ENCODE data around the gene PDK2.
A peak's percentile ranks its signal among the peaks of the same experiment; 100 is the strongest.

PDK2 gene

DNA sequence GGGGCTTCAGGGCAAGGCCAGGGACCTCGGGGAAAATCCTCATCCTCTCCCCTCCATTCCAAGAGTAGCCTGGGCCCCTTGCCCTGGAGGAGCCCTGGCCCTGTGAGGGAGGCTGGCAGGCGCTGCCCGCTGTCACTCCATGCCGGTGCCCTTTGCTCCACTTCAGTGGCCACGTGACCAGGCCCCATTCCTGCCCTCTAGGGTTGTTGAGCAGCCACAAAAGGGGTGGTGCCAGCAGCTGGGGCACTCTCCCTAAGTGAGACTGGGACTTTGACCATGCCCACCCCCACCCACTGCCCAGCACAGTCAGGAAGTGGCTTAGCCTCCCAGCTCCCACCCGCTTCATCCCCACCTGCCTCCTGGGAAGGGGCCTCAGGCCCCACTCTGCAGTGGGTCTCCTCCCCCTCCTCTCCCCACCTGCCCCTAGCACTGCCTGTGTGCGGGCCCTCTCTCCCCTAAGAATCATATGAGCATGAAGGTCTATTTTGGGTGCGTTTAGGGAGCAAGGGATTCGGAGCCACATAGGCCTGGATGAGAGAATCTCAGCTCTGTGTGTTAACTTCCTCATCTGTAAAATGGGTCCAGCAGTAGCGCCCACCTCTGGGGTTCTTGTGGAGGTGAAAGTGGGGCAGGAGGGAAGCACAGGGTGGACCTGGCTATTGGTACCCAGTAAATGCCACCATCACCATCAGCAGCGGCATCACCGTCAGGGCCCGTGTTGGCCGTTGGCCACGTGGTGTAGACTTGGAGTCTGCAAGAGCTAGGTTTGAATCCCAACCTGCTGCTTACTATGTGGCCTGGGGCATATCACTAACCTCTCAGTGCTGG lies 7.2 kb downstream of the PDK2 start:
- no peak for DNase-seq

DNA sequence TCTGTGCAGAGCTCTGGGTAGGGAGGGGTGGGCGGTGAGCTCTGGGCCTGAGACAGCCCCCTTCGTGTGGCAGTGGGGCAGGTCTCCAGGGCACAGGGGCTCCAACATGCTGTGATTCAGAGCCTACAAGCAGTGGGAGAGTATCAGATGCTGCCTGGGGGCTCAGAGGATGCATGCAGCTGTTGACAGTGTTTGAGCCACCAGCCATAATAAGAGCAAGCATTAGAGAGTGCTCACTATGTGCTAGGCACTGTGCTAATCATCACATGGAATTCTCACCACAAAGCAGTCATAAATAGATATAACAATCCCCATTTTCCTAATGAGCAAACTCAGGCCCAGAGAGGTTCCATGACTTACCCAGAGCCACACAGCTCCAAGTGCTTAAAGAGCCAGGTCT lies 8.1 kb downstream of the PDK2 start:
- no peak for DNase-seq

DNA sequence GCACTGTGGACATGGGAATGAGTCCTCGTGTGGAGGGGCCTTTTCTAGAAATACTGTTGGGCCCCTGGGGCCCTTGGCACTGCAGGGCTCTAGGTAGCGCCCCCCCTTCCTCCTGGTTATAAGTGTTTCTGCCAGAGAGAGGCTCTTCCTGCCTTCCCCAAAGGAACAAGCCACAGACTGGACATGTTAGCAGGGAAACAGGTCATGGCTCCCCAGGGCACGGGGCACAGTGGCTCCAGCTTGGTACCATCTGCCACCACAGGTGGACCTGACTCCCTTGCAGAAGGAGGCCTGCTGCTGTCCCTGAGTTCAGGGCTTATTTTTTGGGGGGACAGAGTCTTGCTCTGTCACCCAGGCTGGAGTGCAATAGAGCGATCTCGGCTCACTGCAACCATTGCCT lies 8.8 kb downstream of the PDK2 start:
- no peak for DNase-seq

GRCh38 chr17:50105811-50106210 lies 10.7 kb downstream of the PDK2 start:
- no peak for DNase-seq

- no peak for DNase-seq
Observed at GRCh38 chr17:50106393-50107131, 11.4 kb downstream of the PDK2 start.

DNA sequence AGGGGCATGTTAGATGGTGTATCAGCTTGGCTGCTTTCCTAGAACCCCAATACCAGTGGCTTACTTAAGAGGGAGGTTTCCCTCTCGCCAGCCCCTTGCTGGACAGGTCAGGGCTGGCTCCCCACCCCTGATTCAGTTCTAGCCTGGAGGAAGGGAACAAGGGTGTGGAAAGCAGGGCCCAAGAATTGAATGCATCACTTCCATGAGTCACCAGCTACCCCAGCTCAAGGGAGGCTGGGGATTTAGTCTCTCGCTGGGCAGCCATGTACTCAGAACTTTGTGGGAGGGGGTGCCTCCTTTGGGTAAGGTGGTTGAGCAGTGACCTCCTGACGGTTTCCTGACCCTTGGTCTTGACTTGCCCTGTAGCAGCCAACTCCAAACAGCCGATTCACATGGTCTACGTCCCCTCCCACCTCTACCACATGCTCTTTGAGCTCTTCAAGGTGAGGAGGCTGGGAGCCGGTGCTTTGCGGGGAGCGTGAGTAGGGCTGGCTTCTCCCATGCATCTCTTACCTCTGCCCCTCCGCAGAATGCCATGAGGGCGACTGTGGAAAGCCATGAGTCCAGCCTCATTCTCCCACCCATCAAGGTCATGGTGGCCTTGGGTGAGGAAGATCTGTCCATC lies 12.8 kb downstream of the PDK2 start:
- no peak for DNase-seq

DNA sequence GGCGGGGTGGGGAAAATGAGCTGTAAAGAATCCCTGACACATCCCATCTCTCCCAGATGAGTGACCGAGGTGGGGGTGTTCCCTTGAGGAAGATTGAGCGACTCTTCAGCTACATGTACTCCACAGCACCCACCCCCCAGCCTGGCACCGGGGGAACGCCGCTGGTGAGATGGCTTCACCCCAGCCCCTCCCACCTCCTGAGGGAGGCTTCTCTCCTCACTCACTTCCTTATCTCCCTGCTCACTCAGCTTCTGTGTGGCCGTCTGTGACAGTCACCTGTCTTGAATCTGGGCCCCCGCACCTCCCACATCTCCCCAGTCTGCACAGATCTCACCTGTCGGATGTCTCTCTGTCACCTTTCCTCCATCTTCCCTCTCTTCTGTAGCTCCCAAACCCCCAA lies 13.4 kb downstream of the PDK2 start:
- DNase-seq: no peak

DNA sequence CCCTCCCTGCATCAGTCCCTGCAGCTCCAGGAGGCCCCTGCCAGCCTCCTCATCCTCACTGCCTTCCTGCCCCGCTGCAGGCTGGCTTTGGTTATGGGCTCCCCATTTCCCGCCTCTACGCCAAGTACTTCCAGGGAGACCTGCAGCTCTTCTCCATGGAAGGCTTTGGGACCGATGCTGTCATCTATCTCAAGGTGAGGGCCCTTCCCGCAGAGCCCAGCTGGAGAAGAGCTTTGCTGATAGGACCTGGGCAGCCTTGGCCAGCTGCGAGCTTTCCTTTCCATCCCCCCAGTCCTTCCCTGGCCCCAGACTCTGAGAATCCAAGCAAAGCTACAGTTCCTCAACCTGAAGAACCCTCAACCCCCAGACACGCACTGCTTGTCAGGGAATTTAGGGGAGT lies 14.1 kb downstream of the PDK2 start:
- no peak for DNase-seq

DNA sequence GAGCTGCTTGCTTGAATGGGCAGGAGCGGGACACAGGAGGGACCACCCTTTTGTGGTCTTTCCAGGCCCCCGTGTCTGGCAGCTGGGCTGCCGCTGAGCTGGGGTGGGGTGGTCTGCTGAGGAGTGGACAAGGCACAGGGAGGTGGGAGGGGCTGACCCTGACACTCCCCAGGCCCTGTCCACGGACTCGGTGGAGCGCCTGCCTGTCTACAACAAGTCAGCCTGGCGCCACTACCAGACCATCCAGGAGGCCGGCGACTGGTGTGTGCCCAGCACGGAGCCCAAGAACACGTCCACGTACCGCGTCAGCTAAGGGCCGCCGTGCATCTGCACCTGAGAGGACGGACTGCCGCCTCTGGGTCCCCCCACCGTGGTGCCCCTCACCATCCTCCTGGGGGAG lies 14.6 kb downstream of the PDK2 start:
- DNase-seq: no peak

GRCh38 chr17:50110591-50111349 lies 15.6 kb downstream of the PDK2 start:
- no peak for DNase-seq

- peak in 3 of 4 experiments; percentile 28 to 35 (median 29) for DNase-seq
Observed at GRCh38 chr17:50111673-50112655, 16.8 kb downstream of the PDK2 start.

- no peak for DNase-seq
Observed at GRCh38 chr17:50112694-50113093, 17.5 kb downstream of the PDK2 start.

- no peak for DNase-seq
Observed at GRCh38 chr17:50113624-50114320, 18.6 kb downstream of the PDK2 start.

GRCh38 chr17:50114401-50114800 lies 19.2 kb downstream of the PDK2 start:
- no peak for DNase-seq

DNA sequence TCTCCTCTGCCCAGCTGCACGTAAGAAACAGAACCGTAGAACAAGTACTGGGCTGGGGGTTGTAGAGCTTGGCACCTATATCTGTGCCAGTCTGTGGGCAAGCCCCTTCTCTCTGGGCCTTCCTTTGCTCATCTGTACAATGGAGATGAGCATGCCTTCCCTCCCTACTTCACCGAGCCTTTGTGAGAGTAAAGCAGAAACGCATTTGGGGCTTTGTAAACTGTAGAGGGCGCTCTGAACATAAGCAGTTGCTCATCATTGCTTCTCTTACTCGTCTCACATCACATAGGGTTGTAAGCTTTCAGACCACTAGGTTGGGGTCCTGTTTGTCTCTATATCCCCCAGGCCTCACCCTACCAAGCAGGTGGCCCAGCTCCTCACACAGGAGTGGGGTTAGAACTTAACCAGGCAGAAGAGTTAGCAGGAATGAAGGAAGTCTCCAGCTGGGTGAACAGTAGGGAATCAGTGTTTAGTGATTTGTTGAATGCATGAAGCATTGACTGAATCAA lies 19.8 kb downstream of the PDK2 start:
- DNase-seq: peak; percentile 80 to 92 (median 83)

GRCh38 chr17:50115756-50116155 lies 20.6 kb downstream of the PDK2 start:
- no peak for DNase-seq

GRCh38 chr17:50117202-50118051 lies 22.3 kb downstream of the PDK2 start:
- DNase-seq: peak; percentile 35 to 76 (median 52)

GRCh38 chr17:50118076-50118827 lies 23.1 kb downstream of the PDK2 start:
- DNase-seq: no peak

GRCh38 chr17:50118828-50119218 lies 23.7 kb downstream of the PDK2 start:
- no peak for DNase-seq

Measured in suppressor macrophage (primary cell).